ENCODE data around the gene ZNF77. TPM values are rescaled to one million over a fixed set of nuclear protein-coding genes. Genes with fewer than 3 reads are reported as not detected.
A peak's percentile ranks its signal among the peaks of the same experiment; 100 is the strongest.
"Not testable (repeated sequence)": the region's sequence is repeated elsewhere in the genome, so short reads cannot be mapped to it uniquely, and the experiment has no call there.

Gene ZNF77
- total and polyA plus RNA-seq, 12 donors, result 1.0 to 2.9 (median 2.3) TPM

- Histone ChIP-seq H3K4me3 (no peak overlapping the region), H3K27ac (no peak overlapping the region), H3K36me3 (no peaks in the 10 kb centered on the region), H3K4me1 (peaks cover 0 to 10% (median 6%) of the 10 kb centered on the region in 9 donors), H3K9me3 (peaks cover 0 to 3% (median 0%) of the 10 kb centered on the region in 11 donors), H3K27me3 (no peaks in the 10 kb centered on the region)
- no peak for TF ChIP-seq CTCF (IDR thresholded peaks at IDR 0.05)
- 90 to 92% methylated on average over 13 of the region's 13 CpGs for WGBS, 2 donors
- DNase-seq, result no peak
- intact Hi-C loops (cut with DNase I), result loop anchor here in 3 of 10 donors (5.0 kb wide), 2 partner anchors 40 to 45 kb away; partner anchors contain the start of gene ZNF77 (in 2 of the 3)
- no peak for ATAC-seq
Observed at GRCh38 chr19:2902590-2903218, 42.1 kb downstream of the ZNF77 start.

- H3K4me1 ChIP-seq, result peaks cover 0 to 10% (median 6%) of the 10 kb centered on the region in 9 donors
- peak within 1 kb of the TSS; percentile 31 to 90 (median 81) for H3K27ac ChIP-seq
- H3K9me3 ChIP-seq, result peaks cover 0 to 19% (median 11%) of the 10 kb centered on the region in 11 donors
- no peak for TF ChIP-seq CTCF (IDR thresholded peaks at IDR 0.05)
- intact Hi-C loops (cut with DNase I), result loop anchor here in 5 of 10 donors (2.0 to 5.0 kb wide), 4 partner anchors 42 to 50 kb away; partner anchors contain the start of gene ZNF77 (in 3 of the 5)
- peak; percentile 98 to 100 (median 100) for ATAC-seq
- no peaks in the 10 kb centered on the region for H3K36me3 ChIP-seq
- WGBS, 2 donors, result 0% methylated on average over 98 to 100 of the region's 100 CpGs
- H3K4me3 ChIP-seq, result peak within 1 kb of the TSS; percentile 54 to 94 (median 68)
- DNase-seq, result peak; percentile 100
- no peaks in the 10 kb centered on the region for H3K27me3 ChIP-seq
Observed at GRCh38 chr19:2900296-2901252, 44.2 kb downstream of the ZNF77 start, which contains the start of gene ZNF57. ZNF57 (plus strand) TSS chr19:2900928; CDS start chr19:2901046, 118 bp downstream.

DNA sequence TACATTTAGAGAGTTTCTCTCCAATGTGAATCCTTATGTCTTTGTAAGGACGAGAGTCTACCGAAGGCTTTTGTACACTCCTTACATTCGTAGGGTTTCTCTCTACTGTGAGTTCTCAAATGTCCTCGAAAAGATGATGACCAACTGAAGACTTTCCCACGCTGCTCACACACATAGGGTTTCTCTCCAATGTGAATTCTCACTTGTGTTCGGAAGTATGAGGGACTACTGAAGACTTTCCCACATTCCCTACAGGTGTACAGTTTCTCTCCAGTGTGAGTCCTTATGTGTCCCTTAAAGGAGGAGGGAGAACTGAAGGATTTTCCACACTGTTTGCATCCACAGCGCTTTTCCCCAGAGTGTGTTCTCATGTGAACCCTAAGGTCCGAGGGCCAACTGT lies 48.1 kb downstream of the ZNF77 start:
- ATAC-seq (no peak), DNase-seq (no peak)
- intact Hi-C loops (cut with DNase I), result loop anchor here in 1 of 10 donors (10.0 kb wide), 1 partner anchor 48 kb away; the partner anchor contains the start of gene ZNF77
- Histone ChIP-seq H3K9me3 (peaks cover 0 to 19% (median 12%) of the 10 kb centered on the region in 11 donors), H3K36me3 (no peaks in the 10 kb centered on the region), H3K27me3 (peaks cover 0 to 3% (median 0%) of the 10 kb centered on the region in 7 donors), H3K4me1 (peaks cover 0 to 11% (median 5%) of the 10 kb centered on the region in 9 donors), H3K4me3 (no peak overlapping the region), H3K27ac (no peak overlapping the region)
- TF ChIP-seq CTCF (IDR thresholded peaks at IDR 0.05), result no peak
- 78 to 81% methylated on average over 8 of the region's 8 CpGs for WGBS, 2 donors

DNA sequence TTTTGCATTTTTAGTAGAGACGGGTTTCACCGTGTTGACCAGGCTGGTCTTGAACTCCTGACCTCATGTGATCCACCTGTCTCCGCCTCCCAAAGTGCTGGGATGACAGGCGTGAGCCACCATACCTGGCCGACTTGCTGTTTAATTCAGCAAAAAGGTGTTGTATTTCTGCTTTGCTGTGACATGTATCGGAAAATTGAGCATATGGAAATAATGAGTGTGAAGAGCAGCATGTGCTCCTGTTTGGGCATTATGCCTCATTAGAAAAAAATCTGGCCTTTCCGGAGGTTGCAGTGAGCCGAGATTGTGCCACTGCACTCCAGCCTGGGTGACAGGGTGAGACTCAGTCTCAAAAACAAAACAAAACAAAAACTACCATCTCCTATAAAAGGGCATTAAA lies 54.2 kb downstream of the ZNF77 start:
- H3K4me3 ChIP-seq, H3K9me3 ChIP-seq, DNase-seq, ATAC-seq, H3K27ac ChIP-seq, H3K27me3 ChIP-seq, H3K36me3 ChIP-seq: not testable (repeated sequence)
- WGBS, 2 donors, result 84 to 86% methylated on average over 8 of the region's 8 CpGs
- intact Hi-C loops (cut with DNase I), result loop anchor here in 1 of 10 donors (10.0 kb wide), 1 partner anchor 54 kb away; the partner anchor contains the start of gene ZNF77
- H3K4me1 ChIP-seq, result peaks cover 0 to 11% (median 4%) of the 10 kb centered on the region in 9 donors

All from heart right ventricle (tissue), 16 donors.